Gastroesophageal sphincter (tissue), 3 donors: ENCODE data around the gene BABAM1.

ENCODE experiments used
- POLR2A ChIP-seq, 2 donors: fragments of 450-650 bp; IDR thresholded peaks; one replicate each; pipeline ENCODE4 v1.6.1; 2017; ENCODE audit warnings: antibody characterized with exemption in 2 of 2, mild to moderate bottlenecking in 2 of 2, moderate library complexity in 1 of 2
- TF ChIP-seq, protein P1 (sequence below), 4 experiments: fragments of 200-600 bp in 2 of 4; fragments of 450-650 bp in 2 of 4; sonication (generic) in 1 of 4; IDR thresholded peaks; one replicate each; pipeline ENCODE4 v1.5.1; 2017 to 2019; ENCODE audit warnings: antibody characterized with exemption in 4 of 4, mild to moderate bottlenecking in 2 of 4, moderate library complexity in 2 of 4

DNA sequence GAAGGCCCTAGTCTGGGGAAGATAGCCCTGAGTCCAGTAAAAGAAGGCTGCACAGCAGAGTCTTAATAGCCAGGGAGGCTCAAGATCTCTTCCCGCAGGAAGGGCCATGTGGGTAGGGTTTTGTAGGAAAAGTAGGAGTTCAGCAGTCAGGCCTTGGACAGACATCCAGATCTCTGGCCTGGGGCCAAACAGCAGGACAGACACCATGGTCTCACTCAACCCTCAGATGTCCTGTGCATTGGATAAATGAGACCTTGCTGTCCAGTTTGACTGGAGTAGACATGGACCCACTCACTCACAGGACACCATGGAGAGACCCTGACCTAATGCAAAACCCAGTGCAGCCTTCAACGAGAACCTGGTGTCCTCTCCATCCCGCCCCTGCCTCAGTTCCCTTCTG is 37.4 kb upstream of the BABAM1 start:
- TF ChIP-seq, protein P1, sequence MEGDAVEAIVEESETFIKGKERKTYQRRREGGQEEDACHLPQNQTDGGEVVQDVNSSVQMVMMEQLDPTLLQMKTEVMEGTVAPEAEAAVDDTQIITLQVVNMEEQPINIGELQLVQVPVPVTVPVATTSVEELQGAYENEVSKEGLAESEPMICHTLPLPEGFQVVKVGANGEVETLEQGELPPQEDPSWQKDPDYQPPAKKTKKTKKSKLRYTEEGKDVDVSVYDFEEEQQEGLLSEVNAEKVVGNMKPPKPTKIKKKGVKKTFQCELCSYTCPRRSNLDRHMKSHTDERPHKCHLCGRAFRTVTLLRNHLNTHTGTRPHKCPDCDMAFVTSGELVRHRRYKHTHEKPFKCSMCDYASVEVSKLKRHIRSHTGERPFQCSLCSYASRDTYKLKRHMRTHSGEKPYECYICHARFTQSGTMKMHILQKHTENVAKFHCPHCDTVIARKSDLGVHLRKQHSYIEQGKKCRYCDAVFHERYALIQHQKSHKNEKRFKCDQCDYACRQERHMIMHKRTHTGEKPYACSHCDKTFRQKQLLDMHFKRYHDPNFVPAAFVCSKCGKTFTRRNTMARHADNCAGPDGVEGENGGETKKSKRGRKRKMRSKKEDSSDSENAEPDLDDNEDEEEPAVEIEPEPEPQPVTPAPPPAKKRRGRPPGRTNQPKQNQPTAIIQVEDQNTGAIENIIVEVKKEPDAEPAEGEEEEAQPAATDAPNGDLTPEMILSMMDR (IDR thresholded peaks at IDR 0.05): no peak
- TF ChIP-seq POLR2A (IDR thresholded peaks at IDR 0.05): no peak
